ENCODE results near the gene IRAK2. TPM values are rescaled to one million over a fixed set of nuclear protein-coding genes. Genes with fewer than 3 reads are reported as not detected.

Gene IRAK2
- total and polyA plus RNA-seq, 2 donors (not counting 3 experiments of a cell fraction or from before 2014, with no cell fraction given): 7.9 to 10.0 TPM

GRCh38 chr3:10244009-10244408 lies 79.3 kb downstream of the IRAK2 start:
- no peak overlapping the region for H3K9ac ChIP-seq (replicated peaks; ENCODE audit: extremely low read depth, insufficient read depth, low read length)
- intact Hi-C loops (cut with micrococcal nuclease) (no loop called here), dilution Hi-C loops (cut with MboI; ENCODE audit: extremely low pct_ligation_motif_present, low sequenced_read_pairs) (no loop called here)
- POLR2A ChIA-PET: no interaction called here
- no peaks in the 10 kb centered on the region for H3K9me1 ChIP-seq (replicated peaks; ENCODE audit: control insufficient read depth, extremely low read depth, insufficient read depth, low read length)
- H3K9me3 ChIP-seq (replicated peaks; ENCODE audit: control insufficient read depth, insufficient read depth, low read length): no peaks in the 10 kb centered on the region
- peaks cover 2 to 3% of the 10 kb centered on the region in 2 experiments for H3K36me3 ChIP-seq (ENCODE audit: control insufficient read depth in 2 of 2, extremely low read depth in 1 of 2, insufficient read depth in 2 of 2, low read length in 2 of 2)
- H3K27ac ChIP-seq (ENCODE audit: insufficient read depth, low read depth, low read length): no peak overlapping the region
- no peaks in the 10 kb centered on the region for H3K27me3 ChIP-seq (ENCODE audit: control insufficient read depth in 2 of 2, insufficient read depth in 2 of 2, low read length in 2 of 2)
- H3K4me1 ChIP-seq (ENCODE audit: control insufficient read depth, extremely low read depth, insufficient read depth, low read length): no peaks in the 10 kb centered on the region
- DNase-seq (ENCODE audit: low read depth, low spot score): no peak
- TF ChIP-seq JUN (IDR thresholded peaks at IDR 0.05; ENCODE audit: borderline replicate concordance, insufficient read depth, insufficient read length, low read depth) (no peak), CTCF (IDR thresholded peaks at IDR 0.05; ENCODE audit: extremely low read depth in 1 of 2, insufficient read depth in 1 of 2, low read depth in 1 of 2, low read length in 2 of 2) (no peak), GATA2 (IDR thresholded peaks at IDR 0.05; ENCODE audit: insufficient read depth, insufficient read length, low read depth, low read length) (no peak), POLR2A (IDR thresholded peaks at IDR 0.05; ENCODE audit: low read depth, low read length) (no peak), POLR2AphosphoS5 (IDR thresholded peaks at IDR 0.05; ENCODE audit: insufficient read depth, low read depth, low read length) (no peak), MAX (IDR thresholded peaks at IDR 0.05; ENCODE audit: insufficient read depth, insufficient read length) (no peak)
- no peak overlapping the region for H3K4me3 ChIP-seq (replicated peaks in 1 of 3; ENCODE audit: insufficient read depth in 1 of 3, low read depth in 1 of 3, low read length in 3 of 3)
- no peak overlapping the region for H3K4me2 ChIP-seq (ENCODE audit: insufficient read depth, low read length)
- H3K79me2 ChIP-seq (ENCODE audit: control insufficient read depth, insufficient read depth, low read length): peaks cover 3% of the 10 kb centered on the region
- BruUV-seq (replicated peaks): no TSS peak
- no peak overlapping the region for H2AFZ ChIP-seq (ENCODE audit: low read depth, low read length)
- no peaks in the 10 kb centered on the region for H4K20me1 ChIP-seq (replicated peaks; ENCODE audit: control insufficient read depth, extremely low read depth, insufficient read depth, low read length)
- CTCF ChIA-PET: interaction anchor here (2.2 kb wide), 1 partner anchor 20 kb away, joined by 6 read pairs; no protein-coding TSS in a partner anchor
- FAIRE-seq: no peak
